GM19468 (cell line): ENCODE results near the gene PLXNA2.

Experiments
- ATAC-seq: cut with Tn5 transposase; IDR thresholded peaks from one replicate; pipeline ENCODE4 v1.9.1; 2021; ENCODE audit warnings: mild to moderate bottlenecking, moderate library complexity, moderate number of reproducible peaks; ENCODE audit not compliant: unreplicated experiment; ENCODE audit errors: extremely low read depth

The PLXNA2 gene

GRCh38 chr1:208129060-208129459 is 115.1 kb downstream of the PLXNA2 start:
- ATAC-seq, result no peak

- ATAC-seq, result no peak
Observed at GRCh38 chr1:208127792-208128529, 116.2 kb downstream of the PLXNA2 start.

- no peak for ATAC-seq
Observed at GRCh38 chr1:208127284-208127683, 116.9 kb downstream of the PLXNA2 start.

GRCh38 chr1:208126108-208126507 is 118.1 kb downstream of the PLXNA2 start:
- ATAC-seq, result no peak

GRCh38 chr1:208122612-208123358 is 121.4 kb downstream of the PLXNA2 start:
- no peak for ATAC-seq

GRCh38 chr1:208121813-208122364 is 122.3 kb downstream of the PLXNA2 start:
- ATAC-seq, result no peak

- no peak for ATAC-seq
Observed at GRCh38 chr1:208120431-208120790, 123.8 kb downstream of the PLXNA2 start.

GRCh38 chr1:208118841-208119606 is 125.2 kb downstream of the PLXNA2 start:
- ATAC-seq, result no peak

GRCh38 chr1:208118306-208118705 is 125.9 kb downstream of the PLXNA2 start:
- ATAC-seq, result no peak

- ATAC-seq, result no peak
Observed at GRCh38 chr1:208117826-208118225, 126.4 kb downstream of the PLXNA2 start.

- ATAC-seq, result no peak
Observed at GRCh38 chr1:208117409-208117808, 126.8 kb downstream of the PLXNA2 start.

GRCh38 chr1:208115924-208116640 is 128.1 kb downstream of the PLXNA2 start:
- ATAC-seq, result no peak

- no peak for ATAC-seq
Observed at GRCh38 chr1:208113011-208113410, 131.2 kb downstream of the PLXNA2 start.

- ATAC-seq, result no peak
Observed at GRCh38 chr1:208112401-208112800, 131.8 kb downstream of the PLXNA2 start.

GRCh38 chr1:208111646-208112190 is 132.5 kb downstream of the PLXNA2 start:
- ATAC-seq, result no peak

- ATAC-seq, result no peak
Observed at GRCh38 chr1:208110296-208110695, 133.9 kb downstream of the PLXNA2 start.

- no peak for ATAC-seq
Observed at GRCh38 chr1:208108646-208109330, 135.4 kb downstream of the PLXNA2 start.

GRCh38 chr1:208108213-208108608 is 136.0 kb downstream of the PLXNA2 start:
- ATAC-seq, result no peak
